HG03039 (cell line): ENCODE measurements around the gene DTNB.
"Not testable (repeated sequence)": the region's sequence is repeated elsewhere in the genome, so short reads cannot be mapped to it uniquely, and the experiment has no call there.

Experiments
- ATAC-seq: cut with Tn5 transposase; IDR thresholded peaks from one replicate; pipeline ENCODE4 v1.9.1; 2021; ENCODE audit warnings: mild to moderate bottlenecking, moderate library complexity; ENCODE audit not compliant: unreplicated experiment

DTNB gene

GRCh38 chr2:25549571-25549970, 123.8 kb downstream of the DTNB start:
- ATAC-seq, result not testable (repeated sequence)

GRCh38 chr2:25548601-25549000, 124.8 kb downstream of the DTNB start:
- ATAC-seq, result no peak

GRCh38 chr2:25546852-25547251, 126.5 kb downstream of the DTNB start:
- no peak for ATAC-seq

- no peak for ATAC-seq
Measured at GRCh38 chr2:25545899-25546298, 127.5 kb downstream of the DTNB start.

GRCh38 chr2:25544445-25544844, 128.9 kb downstream of the DTNB start:
- ATAC-seq, result no peak

- ATAC-seq, result no peak
Measured at GRCh38 chr2:25543939-25544338, 129.4 kb downstream of the DTNB start.

GRCh38 chr2:25541378-25541777, 132.0 kb downstream of the DTNB start:
- no peak for ATAC-seq

- ATAC-seq, result no peak
Measured at GRCh38 chr2:25539136-25539535, 134.2 kb downstream of the DTNB start.

- no peak for ATAC-seq
Measured at GRCh38 chr2:25537526-25537925, 135.9 kb downstream of the DTNB start.

GRCh38 chr2:25535411-25536289, 137.7 kb downstream of the DTNB start:
- ATAC-seq, result not testable (repeated sequence)

GRCh38 chr2:25534937-25535336, 138.4 kb downstream of the DTNB start:
- not testable (repeated sequence) for ATAC-seq

GRCh38 chr2:25534455-25534854, 138.9 kb downstream of the DTNB start:
- no peak for ATAC-seq

- ATAC-seq, result not testable (repeated sequence)
Measured at GRCh38 chr2:25533771-25534170, 139.6 kb downstream of the DTNB start.

- no peak for ATAC-seq
Measured at GRCh38 chr2:25532521-25532920, 140.9 kb downstream of the DTNB start.

GRCh38 chr2:25529034-25529433, 144.3 kb downstream of the DTNB start:
- ATAC-seq, result no peak

- ATAC-seq, result no peak
Measured at GRCh38 chr2:25528173-25528572, 145.2 kb downstream of the DTNB start.

GRCh38 chr2:25524507-25524906, 148.9 kb downstream of the DTNB start:
- no peak for ATAC-seq

GRCh38 chr2:25523060-25523459, 150.3 kb downstream of the DTNB start:
- no peak for ATAC-seq

- no peak for ATAC-seq
Measured at GRCh38 chr2:25521665-25522387, 151.6 kb downstream of the DTNB start.

GRCh38 chr2:25521126-25521525, 152.3 kb downstream of the DTNB start:
- no peak for ATAC-seq

GRCh38 chr2:25517701-25518100, 155.7 kb downstream of the DTNB start:
- no peak for ATAC-seq

GRCh38 chr2:25514043-25514637, 159.2 kb downstream of the DTNB start:
- ATAC-seq, result no peak
